Measurements from ENCODE around the gene LRRC7. TPM values are rescaled to one million over a fixed set of nuclear protein-coding genes. Genes with fewer than 3 reads are reported as not detected.

LRRC7 gene
- total RNA-seq, 2 experiments from 2014 or later = 0.14 to 0.20 TPM

GRCh38 chr1:69534829-69535228 lies 32.9 kb upstream of the LRRC7 start:
- intact Hi-C loops (cut with DNase I, micrococcal nuclease) = no loop called here
- Histone ChIP-seq H3K9me3 (ENCODE audit: control insufficient read depth in 1 of 2, insufficient read depth in 1 of 2, low read length in 2 of 2) (no peaks in the 10 kb centered on the region), H3K36me3 (ENCODE audit: insufficient read depth, low read length) (no peaks in the 10 kb centered on the region), H3K4me1 (ENCODE audit: insufficient read depth, low read length) (no peaks in the 10 kb centered on the region), H3K27me3 (ENCODE audit: control insufficient read depth in 1 of 2, insufficient read depth in 2 of 2, low read length in 2 of 2) (no peaks in the 10 kb centered on the region), H3K4me3 (ENCODE audit: low read length) (no peak overlapping the region), H3K27ac (ENCODE audit: low read depth in 1 of 2, low read length in 2 of 2) (no peak overlapping the region)
- Mint-ChIP-seq H3K36me3 (ENCODE audit: low read depth) (no peaks in the 10 kb centered on the region), H3K9me3 (peaks cover 9% of the 10 kb centered on the region), H3K27me3 (no peaks in the 10 kb centered on the region), H3K4me3 (no peak overlapping the region), H3K27ac (no peak overlapping the region), H3K4me1 (ENCODE audit: low read depth) (no peaks in the 10 kb centered on the region)
- no peak for DNase-seq
- POLR2A ChIA-PET = no interaction called here
- CTCF ChIA-PET = no interaction called here
- no peak for TF ChIP-seq CTCF (IDR thresholded peaks at IDR 0.05)
- no peak for ATAC-seq (ENCODE audit: poor library complexity)

GRCh38 chr1:69535490-69535889 lies 32.2 kb upstream of the LRRC7 start:
- Mint-ChIP-seq H3K27ac (no peak overlapping the region), H3K4me1 (ENCODE audit: low read depth) (no peaks in the 10 kb centered on the region), H3K36me3 (ENCODE audit: low read depth) (no peaks in the 10 kb centered on the region), H3K9me3 (peaks cover 9% of the 10 kb centered on the region), H3K4me3 (no peak overlapping the region), H3K27me3 (no peaks in the 10 kb centered on the region)
- Histone ChIP-seq H3K27ac (ENCODE audit: low read depth in 1 of 2, low read length in 2 of 2) (no peak overlapping the region), H3K4me1 (ENCODE audit: insufficient read depth, low read length) (no peaks in the 10 kb centered on the region), H3K36me3 (ENCODE audit: insufficient read depth, low read length) (no peaks in the 10 kb centered on the region), H3K4me3 (ENCODE audit: low read length) (no peak overlapping the region), H3K9me3 (ENCODE audit: control insufficient read depth in 1 of 2, insufficient read depth in 1 of 2, low read length in 2 of 2) (no peaks in the 10 kb centered on the region), H3K27me3 (ENCODE audit: control insufficient read depth in 1 of 2, insufficient read depth in 2 of 2, low read length in 2 of 2) (no peaks in the 10 kb centered on the region)
- no peak for ATAC-seq (ENCODE audit: poor library complexity)
- no peak for TF ChIP-seq CTCF (IDR thresholded peaks at IDR 0.05)
- intact Hi-C loops (cut with DNase I, micrococcal nuclease) = no loop called here
- ChIA-PET CTCF (no interaction called here), POLR2A (no interaction called here)
- DNase-seq = no peak

- Histone ChIP-seq H3K27me3 (ENCODE audit: control insufficient read depth in 1 of 2, insufficient read depth in 2 of 2, low read length in 2 of 2) (no peaks in the 10 kb centered on the region), H3K4me1 (ENCODE audit: insufficient read depth, low read length) (no peaks in the 10 kb centered on the region), H3K36me3 (ENCODE audit: insufficient read depth, low read length) (no peaks in the 10 kb centered on the region), H3K9me3 (ENCODE audit: control insufficient read depth in 1 of 2, insufficient read depth in 1 of 2, low read length in 2 of 2) (no peaks in the 10 kb centered on the region), H3K27ac (ENCODE audit: low read depth in 1 of 2, low read length in 2 of 2) (no peak overlapping the region), H3K4me3 (ENCODE audit: low read length) (no peak overlapping the region)
- ChIA-PET CTCF (no interaction called here), POLR2A (no interaction called here)
- H3K4me3 Mint-ChIP-seq = no peak overlapping the region
- no peak overlapping the region for H3K27ac Mint-ChIP-seq
- TF ChIP-seq CTCF (IDR thresholded peaks at IDR 0.05) = no peak
- intact Hi-C loops (cut with DNase I, micrococcal nuclease) = no loop called here
- H3K27me3 Mint-ChIP-seq = no peaks in the 10 kb centered on the region
- peaks cover 7% of the 10 kb centered on the region for H3K9me3 Mint-ChIP-seq
- ATAC-seq (ENCODE audit: poor library complexity) (no peak), DNase-seq (no peak)
- H3K36me3 Mint-ChIP-seq (ENCODE audit: low read depth) = no peaks in the 10 kb centered on the region
- H3K4me1 Mint-ChIP-seq (ENCODE audit: low read depth) = no peaks in the 10 kb centered on the region
Measured at GRCh38 chr1:69540052-69540451, 27.7 kb upstream of the LRRC7 start.

Data from CD4-positive, alpha-beta T cell (primary cell).